Esophagus squamous epithelium (tissue), 4 donors: Measurements from ENCODE around the gene NGLY1.

Source experiments
- POLR2A ChIP-seq, 4 donors: fragments of 450-650 bp; IDR thresholded peaks; one replicate each; pipeline ENCODE4 v1.6.1; 2017; ENCODE audit warnings: antibody characterized with exemption in 4 of 4, mild to moderate bottlenecking in 4 of 4, moderate library complexity in 3 of 4
- TF ChIP-seq, protein P1 (sequence below), 6 experiments: fragments of 450-650 bp in 4 of 6; fragments of 200-600 bp in 2 of 6; sonication (generic) in 2 of 6; IDR thresholded peaks; one replicate each; pipeline ENCODE4 v1.5.1; 2016 to 2019; ENCODE audit warnings: antibody characterized with exemption in 6 of 6, mild to moderate bottlenecking in 4 of 6, moderate library complexity in 4 of 6

DNA sequence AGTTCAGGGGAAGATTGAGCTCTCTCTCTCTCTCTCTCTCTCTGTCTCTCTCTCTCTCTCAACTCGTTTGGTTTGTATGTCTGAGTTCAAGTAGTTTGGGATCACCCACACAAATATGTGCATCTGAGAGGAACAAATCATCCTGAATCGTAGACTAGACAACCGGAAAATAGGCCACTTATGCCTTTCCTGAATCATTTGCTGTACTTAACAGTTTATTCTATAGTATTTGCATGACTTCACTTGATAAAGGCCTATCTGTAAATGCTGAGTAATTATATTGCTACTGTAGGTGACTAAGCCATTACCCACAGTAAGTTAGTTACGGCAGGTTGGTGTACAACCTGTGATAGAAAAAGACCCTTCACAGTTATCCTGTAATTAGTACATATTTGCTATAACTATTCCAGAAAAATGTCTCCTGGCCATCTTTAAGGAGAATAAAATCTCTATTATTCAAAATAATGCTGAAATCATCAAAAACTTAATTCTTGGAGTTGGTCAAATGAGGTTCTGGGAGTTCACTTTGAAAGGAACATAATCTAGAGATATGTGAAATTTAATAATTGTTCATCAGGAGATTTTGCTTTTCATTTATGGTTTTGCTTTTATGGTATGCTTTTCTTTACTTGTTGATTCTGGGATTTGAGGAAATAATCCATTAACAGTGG is 37.7 kb upstream of the NGLY1 start:
- TF ChIP-seq, protein P1, sequence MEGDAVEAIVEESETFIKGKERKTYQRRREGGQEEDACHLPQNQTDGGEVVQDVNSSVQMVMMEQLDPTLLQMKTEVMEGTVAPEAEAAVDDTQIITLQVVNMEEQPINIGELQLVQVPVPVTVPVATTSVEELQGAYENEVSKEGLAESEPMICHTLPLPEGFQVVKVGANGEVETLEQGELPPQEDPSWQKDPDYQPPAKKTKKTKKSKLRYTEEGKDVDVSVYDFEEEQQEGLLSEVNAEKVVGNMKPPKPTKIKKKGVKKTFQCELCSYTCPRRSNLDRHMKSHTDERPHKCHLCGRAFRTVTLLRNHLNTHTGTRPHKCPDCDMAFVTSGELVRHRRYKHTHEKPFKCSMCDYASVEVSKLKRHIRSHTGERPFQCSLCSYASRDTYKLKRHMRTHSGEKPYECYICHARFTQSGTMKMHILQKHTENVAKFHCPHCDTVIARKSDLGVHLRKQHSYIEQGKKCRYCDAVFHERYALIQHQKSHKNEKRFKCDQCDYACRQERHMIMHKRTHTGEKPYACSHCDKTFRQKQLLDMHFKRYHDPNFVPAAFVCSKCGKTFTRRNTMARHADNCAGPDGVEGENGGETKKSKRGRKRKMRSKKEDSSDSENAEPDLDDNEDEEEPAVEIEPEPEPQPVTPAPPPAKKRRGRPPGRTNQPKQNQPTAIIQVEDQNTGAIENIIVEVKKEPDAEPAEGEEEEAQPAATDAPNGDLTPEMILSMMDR (IDR thresholded peaks at IDR 0.05) = no peak
- TF ChIP-seq POLR2A (IDR thresholded peaks at IDR 0.05) = no peak
